Measurements from ENCODE around the gene R3HDML. TPM values are rescaled to one million over a fixed set of nuclear protein-coding genes. Genes with fewer than 3 reads are reported as not detected.

Gene R3HDML
- total RNA-seq, 2 donors from 2014 or later = not detected

DNA sequence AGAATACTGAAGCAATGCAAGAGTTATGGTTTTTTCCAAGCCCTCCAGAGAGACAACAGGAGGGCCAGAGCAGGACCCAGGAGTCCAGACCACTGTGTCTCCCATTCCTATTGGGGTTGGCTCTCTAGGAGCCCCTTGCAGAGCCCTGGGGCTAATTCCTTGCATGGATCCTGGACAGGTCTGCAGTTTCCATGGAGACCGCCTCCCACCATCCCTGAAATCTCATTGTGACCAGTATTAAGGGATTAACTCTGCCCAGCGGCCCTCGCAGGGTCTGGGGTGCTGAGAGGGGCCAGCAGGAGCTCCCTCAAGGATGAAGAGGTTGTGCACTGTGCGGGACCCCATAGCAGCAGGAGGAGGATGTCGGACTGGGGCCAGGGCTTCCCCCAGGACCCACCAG is 53.4 kb downstream of the R3HDML start:
- no peak overlapping the region for H3K27ac Mint-ChIP-seq
- ATAC-seq (no peak), DNase-seq (ENCODE audit: low spot score in 2 of 2) (no peak)
- no peaks in the 10 kb centered on the region for H3K9me3 Mint-ChIP-seq
- H3K36me3 Mint-ChIP-seq = no peaks in the 10 kb centered on the region

- H3K27ac Mint-ChIP-seq = no peak overlapping the region
- DNase-seq (ENCODE audit: low spot score in 2 of 2) = no peak
- no peak for ATAC-seq
- no peaks in the 10 kb centered on the region for H3K36me3 Mint-ChIP-seq
- H3K9me3 Mint-ChIP-seq = no peaks in the 10 kb centered on the region
Observed at GRCh38 chr20:44392088-44392775, 55.4 kb downstream of the R3HDML start.

DNA sequence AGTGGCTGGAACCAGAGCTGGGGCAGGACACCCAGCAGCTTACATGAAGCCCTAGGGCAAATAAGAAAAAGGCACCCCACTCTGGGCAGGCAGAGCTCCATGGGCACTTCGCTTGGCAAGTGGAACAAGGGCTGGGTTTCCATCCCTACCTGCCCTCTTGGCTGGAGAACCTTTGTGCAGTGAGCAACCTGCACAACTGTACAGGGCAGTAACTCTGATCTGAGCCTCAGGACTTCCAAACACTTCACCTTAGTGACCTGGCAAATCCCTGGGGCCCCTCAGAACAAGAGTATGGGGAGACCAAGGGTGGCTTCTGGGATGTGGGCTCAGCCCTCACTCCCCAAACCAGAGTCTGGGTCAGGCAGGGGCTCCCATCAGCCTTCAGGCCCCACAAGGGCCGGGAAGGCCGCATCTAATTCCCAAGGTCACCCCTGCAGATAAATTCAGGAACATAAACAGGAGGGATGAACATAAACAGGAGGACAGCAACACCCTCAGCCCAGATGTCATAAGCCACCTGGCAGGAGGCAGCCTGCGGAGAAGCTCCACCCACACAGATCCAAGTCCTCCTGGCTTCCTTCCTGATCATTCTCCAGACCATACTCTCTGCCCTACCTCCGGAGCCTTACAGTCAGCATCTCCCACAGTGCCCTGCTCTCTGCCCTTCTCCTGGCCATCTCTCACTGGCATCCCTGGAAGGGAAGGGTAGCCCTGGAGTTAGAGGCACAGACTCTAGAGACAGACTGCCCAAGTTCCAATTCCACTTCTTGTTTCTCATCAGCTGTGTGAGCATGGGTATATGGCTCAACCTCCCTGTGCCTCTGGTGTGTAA is 56.1 kb downstream of the R3HDML start:
- Mint-ChIP-seq H3K27ac (no peak overlapping the region), H3K9me3 (no peaks in the 10 kb centered on the region), H3K36me3 (no peaks in the 10 kb centered on the region)
- DNase-seq (ENCODE audit: low spot score in 2 of 2) = no peak
- no peak for ATAC-seq

- no peak overlapping the region for H3K27ac Mint-ChIP-seq
- H3K36me3 Mint-ChIP-seq = no peaks in the 10 kb centered on the region
- no peaks in the 10 kb centered on the region for H3K9me3 Mint-ChIP-seq
- DNase-seq (ENCODE audit: low spot score in 2 of 2) (no peak), ATAC-seq (no peak)
Observed at GRCh38 chr20:44393608-44394451, 57.0 kb downstream of the R3HDML start.

DNA sequence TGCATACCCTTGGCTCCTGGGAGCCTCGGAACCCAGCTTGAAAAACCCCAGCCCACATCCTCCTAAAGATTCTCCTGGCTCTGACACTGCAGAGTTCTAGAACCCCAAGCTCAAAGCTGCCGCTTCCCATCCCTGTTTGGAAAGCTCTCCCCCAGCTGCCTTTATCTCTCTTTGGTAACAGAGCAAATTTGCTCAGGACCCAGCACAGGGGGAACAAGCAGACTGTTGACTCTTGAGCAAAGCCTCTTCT is 57.5 kb downstream of the R3HDML start:
- no peak overlapping the region for H3K27ac Mint-ChIP-seq
- no peaks in the 10 kb centered on the region for H3K9me3 Mint-ChIP-seq
- no peaks in the 10 kb centered on the region for H3K36me3 Mint-ChIP-seq
- DNase-seq (ENCODE audit: low spot score in 2 of 2) (no peak), ATAC-seq (no peak)

GRCh38 chr20:44394702-44395460 is 58.0 kb downstream of the R3HDML start:
- H3K27ac Mint-ChIP-seq = no peak overlapping the region
- no peak for ATAC-seq
- DNase-seq (ENCODE audit: low spot score in 2 of 2) = no peak
- H3K9me3 Mint-ChIP-seq = no peaks in the 10 kb centered on the region
- H3K36me3 Mint-ChIP-seq = no peaks in the 10 kb centered on the region

DNA sequence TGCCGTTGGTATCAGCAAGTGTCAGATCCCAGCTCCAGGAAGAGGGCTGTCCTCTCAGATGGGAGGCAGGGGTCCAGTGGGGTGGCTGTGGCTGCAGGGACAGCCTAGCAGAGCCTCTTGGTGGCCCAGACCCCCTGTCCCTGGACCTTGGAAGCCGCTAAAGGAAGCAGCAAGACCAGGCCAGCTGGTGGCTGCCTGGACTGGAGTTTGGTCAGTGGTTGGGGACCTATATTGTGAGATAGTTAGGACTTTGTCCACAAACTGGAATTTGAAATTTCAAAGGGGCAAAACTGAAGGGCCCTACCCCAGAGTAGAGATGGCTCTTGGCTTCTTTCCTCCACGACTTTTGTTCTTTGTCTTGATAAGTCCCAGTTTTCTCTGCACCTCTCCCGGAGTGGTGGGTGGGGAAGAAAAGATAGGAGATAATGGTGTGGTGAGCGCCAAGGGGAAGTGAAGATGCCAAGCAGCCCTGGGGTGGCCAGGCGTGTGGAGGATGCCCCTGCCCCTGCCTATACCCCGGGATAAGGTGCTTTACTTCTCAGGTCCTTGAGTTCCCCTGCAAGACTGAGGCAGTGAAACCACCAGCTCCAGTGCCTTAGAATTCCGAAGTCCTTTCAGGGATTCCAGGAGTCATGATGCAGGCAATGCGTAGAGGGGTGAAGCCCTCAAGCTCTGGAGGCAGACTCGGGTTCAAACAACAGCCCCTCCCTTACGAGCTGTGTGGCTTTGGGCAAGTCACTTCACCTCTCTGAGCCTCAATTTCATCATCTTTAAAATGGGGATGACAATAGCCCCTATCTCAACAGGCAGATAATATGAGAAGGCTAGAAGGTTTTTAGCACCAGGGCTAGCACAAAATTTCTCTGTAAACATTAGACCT is 58.9 kb downstream of the R3HDML start:
- Mint-ChIP-seq H3K36me3 (no peaks in the 10 kb centered on the region), H3K9me3 (no peaks in the 10 kb centered on the region), H3K27ac (no peak overlapping the region)
- DNase-seq (ENCODE audit: low spot score in 2 of 2) = no peak
- ATAC-seq = no peak

- no peak for DNase-seq (ENCODE audit: low spot score in 2 of 2)
- no peak for ATAC-seq
- no peak overlapping the region for H3K27ac Mint-ChIP-seq
- no peaks in the 10 kb centered on the region for H3K9me3 Mint-ChIP-seq
- no peaks in the 10 kb centered on the region for H3K36me3 Mint-ChIP-seq
Observed at GRCh38 chr20:44396369-44397130, 59.7 kb downstream of the R3HDML start.

- ATAC-seq = no peak
- H3K9me3 Mint-ChIP-seq = no peaks in the 10 kb centered on the region
- H3K36me3 Mint-ChIP-seq = no peaks in the 10 kb centered on the region
- DNase-seq (ENCODE audit: low spot score in 2 of 2) = no peak
- no peak overlapping the region for H3K27ac Mint-ChIP-seq
Observed at GRCh38 chr20:44398335-44398734, 61.5 kb downstream of the R3HDML start.

GRCh38 chr20:44399446-44399845 is 62.6 kb downstream of the R3HDML start:
- H3K27ac Mint-ChIP-seq = no peak overlapping the region
- ATAC-seq (no peak), DNase-seq (ENCODE audit: low spot score in 2 of 2) (no peak)
- H3K36me3 Mint-ChIP-seq = no peaks in the 10 kb centered on the region
- H3K9me3 Mint-ChIP-seq = peaks cover 0 to 2% of the 10 kb centered on the region in 2 donors

DNA sequence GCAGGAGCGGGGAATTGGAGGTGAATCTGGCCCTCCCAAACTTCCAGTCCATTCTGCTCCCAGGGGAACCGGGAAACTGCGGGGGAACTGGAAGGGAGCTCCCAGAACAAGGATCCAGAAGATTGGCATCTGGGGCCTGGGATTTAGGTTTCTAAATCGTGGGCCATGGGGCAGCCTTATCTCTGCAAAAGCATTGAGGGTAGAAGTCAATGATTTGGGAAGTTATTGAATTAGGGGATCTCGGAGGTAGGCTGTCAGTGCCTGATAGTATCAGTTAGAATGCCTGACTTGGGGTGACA is 63.8 kb downstream of the R3HDML start:
- peaks cover 0 to 7% of the 10 kb centered on the region in 2 donors for H3K9me3 Mint-ChIP-seq

More for the DNA sequence above, 63.8 kb downstream of the R3HDML start:
- Mint-ChIP-seq H3K36me3 (no peaks in the 10 kb centered on the region), H3K27ac (no peak overlapping the region)
- ATAC-seq (no peak), DNase-seq (ENCODE audit: low spot score in 2 of 2) (no peak)

Other genes starting within 250 kb of the R3HDML start
- under 1 TPM in 1 of 2 donors, not detected in 1; 0.97 TPM for gene JPH2, start 149.9 kb upstream of the R3HDML start, total RNA-seq
- gene OSER1, start 126.3 kb upstream of the R3HDML start, total RNA-seq = 10 to 100 TPM; 32.2 to 42.8 TPM
- not detected for gene GDAP1L1, start 89.7 kb upstream of the R3HDML start, total RNA-seq
- gene FITM2, start 25.8 kb upstream of the R3HDML start, total RNA-seq = 1 to 10 TPM; 2.3 to 2.7 TPM
- not detected for gene HNF4A, start 18.7 kb downstream of the R3HDML start, total RNA-seq
- gene TTPAL, start 138.8 kb downstream of the R3HDML start, total RNA-seq = 10 to 100 TPM in 1 of 2 donors, 1 to 10 TPM in 1; 7.5 to 15.4 TPM
- gene SERINC3, start 185.0 kb downstream of the R3HDML start, total RNA-seq = 10 to 100 TPM; 58.2 to 59.8 TPM
- 10 to 100 TPM in 1 of 2 donors, 1 to 10 TPM in 1; 2.0 to 10.5 TPM for gene PKIG, start 245.5 kb downstream of the R3HDML start, total RNA-seq

Measured in activated naive CD4-positive, alpha-beta T cell treated with anti-CD3 and anti-CD28 coated beads, Interleukin-2, amount 50 U/mL, for 72 hours (primary cell).